Stimulated activated naive CD8-positive, alpha-beta T cell treated with anti-CD3 and anti-CD28 coated beads, Interleukin-15, Interleukin-2, amounts not matched to agents 100 ng/mL and 50 ng/mL, for 24 hours (primary cell): ENCODE data around the gene PTPN3.

Source experiments
- H3K27ac Mint-ChIP-seq: one replicate; pipeline ENCODE4 v1.8.0; 2021; ENCODE audit warnings: mild to moderate bottlenecking, mixed read lengths
- H3K27me3 Mint-ChIP-seq: one replicate; pipeline ENCODE4 v1.8.0; 2021; ENCODE audit warnings: mixed read lengths
- H3K36me3 Mint-ChIP-seq: one replicate; pipeline ENCODE4 v1.8.0; 2021; ENCODE audit warnings: low read depth, mixed read lengths
- H3K4me1 Mint-ChIP-seq: one replicate; pipeline ENCODE4 v1.8.0; 2021; ENCODE audit warnings: low read depth, mixed read lengths
- H3K4me3 Mint-ChIP-seq: one replicate; pipeline ENCODE4 v1.8.0; 2021; ENCODE audit warnings: mild to moderate bottlenecking, mixed read lengths
- H3K9me3 Mint-ChIP-seq: one replicate; pipeline ENCODE4 v1.8.0; 2021; ENCODE audit warnings: mixed read lengths

Gene PTPN3

DNA sequence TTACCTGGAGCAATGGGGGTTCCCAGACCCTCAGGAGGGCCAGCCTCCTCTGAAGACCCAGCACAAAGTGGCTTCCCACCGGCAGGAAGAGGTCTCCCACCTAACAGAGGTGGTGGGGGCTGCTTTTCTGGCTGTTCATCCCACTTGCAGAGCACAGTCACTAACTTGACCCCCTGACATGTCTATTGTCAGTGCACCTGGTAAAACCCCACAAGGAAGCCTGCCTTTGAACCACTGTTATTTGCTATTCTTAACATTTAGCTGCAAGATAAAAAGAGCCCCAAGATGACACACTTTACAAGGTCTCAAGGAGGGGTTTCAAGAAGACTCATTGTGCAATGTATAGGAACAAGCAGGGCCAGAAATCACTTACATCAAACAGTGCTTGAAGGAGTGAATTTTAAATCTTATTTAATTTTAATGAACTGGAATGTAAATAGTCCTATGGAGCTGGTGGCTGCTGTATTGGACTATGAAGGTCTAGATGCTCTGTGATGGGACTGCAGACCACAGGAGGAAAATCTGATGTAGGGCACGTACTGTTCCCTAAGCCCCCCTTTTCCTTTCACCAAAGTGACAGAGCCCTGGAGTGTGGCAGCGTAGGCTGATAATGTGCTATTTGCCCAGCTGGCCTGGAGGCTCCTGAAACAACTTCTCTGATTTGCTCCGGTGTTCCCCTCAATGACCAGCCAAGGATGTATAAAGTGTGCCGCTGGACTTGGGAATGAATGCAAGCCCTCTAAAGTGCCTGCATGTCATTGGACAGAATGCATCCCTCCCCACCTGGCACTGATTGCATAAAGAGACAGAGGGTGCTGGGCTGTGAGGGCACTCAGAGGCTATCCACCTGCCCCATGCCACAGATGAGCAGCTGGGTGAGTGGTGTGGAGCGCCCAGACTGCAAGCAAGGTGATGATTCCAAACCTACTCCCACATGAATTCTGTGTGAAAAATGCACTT is 80.2 kb downstream of the PTPN3 start:
- H3K4me3 Mint-ChIP-seq, result no peak overlapping the region
- peaks cover 41% of the 10 kb centered on the region for H3K4me1 Mint-ChIP-seq
- H3K27me3 Mint-ChIP-seq, result peaks cover 26% of the 10 kb centered on the region
- H3K36me3 Mint-ChIP-seq, result no peaks in the 10 kb centered on the region
- peak overlapping the region; percentile 37 for H3K27ac Mint-ChIP-seq
- H3K9me3 Mint-ChIP-seq, result no peaks in the 10 kb centered on the region

DNA sequence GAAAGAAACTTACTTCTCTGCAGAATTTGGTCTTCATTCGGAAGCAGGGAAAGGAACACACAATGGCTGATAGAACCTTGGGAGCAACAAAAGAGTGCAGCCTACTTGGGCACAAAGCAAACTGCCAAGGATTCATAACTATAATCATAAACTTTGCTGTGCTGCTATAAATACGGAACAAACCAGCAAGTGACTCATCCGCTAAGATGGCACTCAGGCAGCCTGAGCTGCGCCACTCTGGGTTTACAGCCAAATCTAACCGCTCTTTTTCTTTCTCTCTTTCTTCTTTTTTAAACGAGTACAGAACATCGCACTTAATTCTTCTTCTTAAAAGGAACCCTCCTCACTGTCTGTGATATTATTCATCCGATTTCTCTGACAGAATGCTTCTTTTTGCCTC is 81.1 kb downstream of the PTPN3 start:
- peaks cover 42% of the 10 kb centered on the region for H3K4me1 Mint-ChIP-seq
- H3K9me3 Mint-ChIP-seq, result no peaks in the 10 kb centered on the region
- no peak overlapping the region for H3K4me3 Mint-ChIP-seq
- peaks cover 26% of the 10 kb centered on the region for H3K27me3 Mint-ChIP-seq
- H3K27ac Mint-ChIP-seq, result no peak overlapping the region
- no peaks in the 10 kb centered on the region for H3K36me3 Mint-ChIP-seq

- peaks cover 50% of the 10 kb centered on the region for H3K4me1 Mint-ChIP-seq
- H3K9me3 Mint-ChIP-seq, result no peaks in the 10 kb centered on the region
- H3K27me3 Mint-ChIP-seq, result peaks cover 24% of the 10 kb centered on the region
- H3K36me3 Mint-ChIP-seq, result no peaks in the 10 kb centered on the region
- H3K27ac Mint-ChIP-seq, result no peak overlapping the region
- no peak overlapping the region for H3K4me3 Mint-ChIP-seq
Observed at GRCh38 chr9:109416135-109416706, 81.9 kb downstream of the PTPN3 start.

DNA sequence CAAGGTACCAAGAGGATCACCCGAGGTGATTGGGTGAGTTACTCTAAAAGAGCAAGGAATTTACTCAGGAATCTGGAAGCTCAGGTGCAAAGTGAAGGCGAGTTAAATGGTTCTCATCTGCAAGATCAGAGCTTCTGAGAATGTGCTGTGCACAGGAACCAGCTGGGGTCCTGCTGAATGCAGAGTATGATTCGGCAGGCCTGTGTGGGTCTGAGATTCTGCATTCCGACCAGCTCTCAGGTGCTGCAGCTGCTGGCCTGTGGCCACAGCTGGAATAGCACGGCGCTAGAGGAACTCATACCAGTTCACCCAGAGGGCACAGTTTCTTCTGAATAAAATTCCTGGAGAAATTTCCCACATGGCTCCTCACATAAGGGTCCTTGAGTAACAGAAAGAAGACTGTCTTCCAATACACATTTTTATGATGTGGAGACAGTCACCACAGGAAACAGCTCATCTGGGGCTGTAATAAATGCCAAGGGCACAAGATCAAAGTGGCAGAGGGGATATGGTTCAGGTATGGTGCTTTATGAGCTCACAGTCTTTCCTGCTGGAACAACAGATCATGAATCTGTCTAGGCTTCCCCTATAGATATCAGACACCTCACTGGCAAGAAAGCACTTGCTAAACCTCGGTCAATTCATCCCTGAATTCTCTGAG is 83.9 kb downstream of the PTPN3 start:
- H3K4me3 Mint-ChIP-seq, result no peak overlapping the region
- H3K9me3 Mint-ChIP-seq, result no peaks in the 10 kb centered on the region
- peaks cover 63% of the 10 kb centered on the region for H3K4me1 Mint-ChIP-seq
- peaks cover 19% of the 10 kb centered on the region for H3K27me3 Mint-ChIP-seq
- no peaks in the 10 kb centered on the region for H3K36me3 Mint-ChIP-seq
- no peak overlapping the region for H3K27ac Mint-ChIP-seq

- Mint-ChIP-seq H3K27ac (peak overlapping the region; percentile 75), H3K4me1 (peaks cover 45% of the 10 kb centered on the region), H3K36me3 (no peaks in the 10 kb centered on the region)
Observed at GRCh38 chr9:109411798-109412352, 86.2 kb downstream of the PTPN3 start.

GRCh38 chr9:109411069-109411761 is 86.9 kb downstream of the PTPN3 start:
- no peaks in the 10 kb centered on the region for H3K9me3 Mint-ChIP-seq
- H3K27ac Mint-ChIP-seq, result peak overlapping the region; percentile 92
- H3K4me3 Mint-ChIP-seq, result peak overlapping the region; percentile 43
- H3K36me3 Mint-ChIP-seq, result no peaks in the 10 kb centered on the region
- H3K27me3 Mint-ChIP-seq, result peaks cover 19% of the 10 kb centered on the region
- peaks cover 38% of the 10 kb centered on the region for H3K4me1 Mint-ChIP-seq

More at GRCh38 chr9:109411798-109412352, 86.2 kb downstream of the PTPN3 start:
- Mint-ChIP-seq H3K4me3 (peak overlapping the region; percentile 0), H3K27me3 (peaks cover 15% of the 10 kb centered on the region), H3K9me3 (no peaks in the 10 kb centered on the region)

DNA sequence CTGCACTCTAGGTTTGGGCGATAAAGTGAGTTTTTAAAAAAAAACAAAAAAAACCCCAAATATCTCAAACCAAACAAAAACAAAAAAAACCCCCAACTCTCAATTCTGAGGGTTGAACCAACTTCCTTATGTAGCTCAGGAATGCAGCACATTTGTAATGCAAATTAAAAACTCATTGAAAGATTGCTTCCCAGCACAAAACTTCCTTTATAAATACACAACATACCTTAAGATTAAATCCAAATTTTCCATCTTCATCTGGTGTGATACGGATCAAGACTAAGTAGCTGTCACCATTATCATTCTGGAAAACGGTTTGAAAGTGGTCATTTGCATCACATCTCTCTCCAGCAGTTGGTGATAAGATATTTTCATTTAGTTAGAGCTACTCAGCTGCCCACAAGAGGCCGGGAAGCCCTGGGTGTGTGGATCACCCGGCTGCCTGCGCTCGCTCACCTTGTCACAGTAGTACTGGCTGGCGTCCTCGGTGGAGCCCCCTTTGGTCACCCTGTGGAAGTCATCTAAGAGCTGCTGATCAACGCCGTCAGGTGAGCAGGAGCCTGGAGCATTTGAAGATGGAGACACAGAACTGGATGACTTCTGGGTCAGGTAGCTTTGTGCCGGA is 88.2 kb downstream of the PTPN3 start:
- Mint-ChIP-seq H3K9me3 (no peaks in the 10 kb centered on the region), H3K4me3 (no peak overlapping the region), H3K27ac (no peak overlapping the region), H3K4me1 (peaks cover 27% of the 10 kb centered on the region), H3K27me3 (peaks cover 12% of the 10 kb centered on the region), H3K36me3 (no peaks in the 10 kb centered on the region)

- Mint-ChIP-seq H3K27ac (no peak overlapping the region), H3K4me1 (peaks cover 22% of the 10 kb centered on the region), H3K4me3 (no peak overlapping the region), H3K9me3 (no peaks in the 10 kb centered on the region), H3K27me3 (peaks cover 9% of the 10 kb centered on the region), H3K36me3 (no peaks in the 10 kb centered on the region)
Observed at GRCh38 chr9:109408759-109409462, 89.2 kb downstream of the PTPN3 start.

DNA sequence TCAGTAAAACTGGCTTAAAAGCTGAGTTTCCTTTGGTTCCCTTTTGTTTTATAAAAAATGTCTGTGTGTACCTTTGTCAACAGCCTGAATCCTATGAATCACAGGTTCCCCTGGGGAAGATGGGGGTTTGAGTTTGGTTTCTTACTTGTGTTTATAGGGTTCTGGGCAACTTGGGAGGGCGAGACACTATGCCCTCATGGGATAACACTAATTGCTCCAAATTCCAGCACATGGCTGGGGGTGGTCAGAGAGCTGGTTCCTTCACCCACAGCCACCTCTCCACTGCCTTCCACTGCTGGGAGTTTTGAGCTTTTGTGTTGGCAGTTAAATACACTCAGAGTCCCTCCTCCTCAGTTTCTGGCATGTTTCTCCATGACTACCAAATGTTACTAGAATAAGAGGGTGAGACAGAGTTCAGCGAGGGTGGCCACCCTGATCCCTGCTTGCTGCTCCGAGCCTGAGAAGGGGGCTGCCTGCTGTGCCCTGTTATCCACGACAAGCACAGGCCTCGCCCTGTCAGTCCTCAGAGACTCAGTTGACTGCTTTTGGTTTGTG is 94.3 kb downstream of the PTPN3 start:
- Mint-ChIP-seq H3K4me3 (no peak overlapping the region), H3K9me3 (no peaks in the 10 kb centered on the region), H3K27me3 (peaks cover 24% of the 10 kb centered on the region), H3K4me1 (peaks cover 6% of the 10 kb centered on the region), H3K36me3 (no peaks in the 10 kb centered on the region), H3K27ac (no peak overlapping the region)

DNA sequence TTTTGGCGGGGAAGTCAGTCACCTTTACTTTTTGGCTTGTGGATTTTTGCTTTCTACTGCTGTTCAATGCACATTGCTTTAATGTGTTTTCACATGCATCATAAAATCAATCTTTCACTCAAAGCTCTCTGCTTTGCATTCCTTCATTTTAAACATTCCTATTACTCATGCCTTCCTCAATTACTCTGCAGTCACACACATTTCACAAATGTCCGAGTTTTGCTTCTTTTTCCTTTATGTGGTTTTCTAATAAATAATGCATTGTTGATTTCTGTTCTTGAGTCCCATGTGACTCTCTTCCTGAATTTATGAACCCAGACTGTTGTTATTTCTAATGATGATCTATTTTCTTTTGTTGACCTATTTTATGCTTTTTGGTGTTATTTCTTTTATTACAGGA is 95.0 kb downstream of the PTPN3 start:
- H3K9me3 Mint-ChIP-seq, result no peaks in the 10 kb centered on the region
- peaks cover 6% of the 10 kb centered on the region for H3K4me1 Mint-ChIP-seq
- H3K27me3 Mint-ChIP-seq, result peaks cover 28% of the 10 kb centered on the region
- H3K4me3 Mint-ChIP-seq, result no peak overlapping the region
- no peaks in the 10 kb centered on the region for H3K36me3 Mint-ChIP-seq
- H3K27ac Mint-ChIP-seq, result no peak overlapping the region

GRCh38 chr9:109401990-109402318 is 96.2 kb downstream of the PTPN3 start:
- H3K27ac Mint-ChIP-seq, result no peak overlapping the region
- peaks cover 30% of the 10 kb centered on the region for H3K27me3 Mint-ChIP-seq
- no peak overlapping the region for H3K4me3 Mint-ChIP-seq
- no peaks in the 10 kb centered on the region for H3K9me3 Mint-ChIP-seq
- H3K36me3 Mint-ChIP-seq, result no peaks in the 10 kb centered on the region
- H3K4me1 Mint-ChIP-seq, result peaks cover 6% of the 10 kb centered on the region

DNA sequence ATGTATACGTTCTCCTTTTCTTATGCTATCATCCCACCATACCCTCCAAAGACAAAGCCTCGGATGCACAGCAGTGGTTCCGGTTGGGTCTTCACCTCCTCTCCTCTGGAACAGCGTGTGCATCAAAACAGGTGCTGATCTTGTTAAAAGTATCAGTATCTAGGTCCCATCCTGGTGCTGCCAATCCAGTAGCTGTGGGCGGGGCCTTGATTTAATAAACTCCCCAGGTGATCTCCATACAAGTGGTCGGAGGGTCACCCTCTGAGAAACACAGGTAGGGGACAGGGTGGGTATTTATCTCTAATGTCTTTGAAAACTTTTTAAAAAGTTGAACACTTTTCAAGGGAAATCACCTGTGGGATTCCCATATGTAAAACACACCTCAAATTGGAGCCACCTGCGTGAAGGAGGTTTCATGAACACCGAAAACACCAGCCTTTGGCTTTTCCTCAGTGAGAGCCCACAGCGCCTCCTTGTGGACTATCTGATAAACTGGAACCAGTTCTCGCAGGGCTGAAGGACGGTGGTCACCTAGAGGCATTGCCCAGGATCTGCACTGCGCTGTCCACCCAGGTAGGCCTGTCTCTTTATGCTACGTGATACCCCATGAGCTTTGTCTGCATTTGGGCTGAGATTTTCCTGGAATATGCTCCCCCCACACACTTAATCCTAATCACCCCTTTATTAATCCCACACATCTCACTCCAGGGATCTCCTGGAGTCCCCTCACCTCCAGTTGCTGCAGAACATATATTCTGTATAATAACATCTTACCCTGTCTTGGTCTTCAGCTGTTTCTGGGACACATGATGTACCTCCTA is 96.7 kb downstream of the PTPN3 start:
- Mint-ChIP-seq H3K36me3 (no peaks in the 10 kb centered on the region), H3K4me3 (no peak overlapping the region), H3K9me3 (no peaks in the 10 kb centered on the region), H3K27me3 (peaks cover 32% of the 10 kb centered on the region), H3K4me1 (peaks cover 6% of the 10 kb centered on the region), H3K27ac (no peak overlapping the region)

- no peak overlapping the region for H3K4me3 Mint-ChIP-seq
- no peaks in the 10 kb centered on the region for H3K9me3 Mint-ChIP-seq
- H3K36me3 Mint-ChIP-seq, result no peaks in the 10 kb centered on the region
- peaks cover 41% of the 10 kb centered on the region for H3K27me3 Mint-ChIP-seq
- H3K27ac Mint-ChIP-seq, result peak overlapping the region; percentile 9
- H3K4me1 Mint-ChIP-seq, result peaks cover 6% of the 10 kb centered on the region
Observed at GRCh38 chr9:109399258-109399767, 98.8 kb downstream of the PTPN3 start.
